GM12874 (cell line): ENCODE data around the gene B3GNT3.

Experiments used
- CTCF ChIP-seq: IDR thresholded peaks from 2 replicates; pipeline ENCODE4 v1.5.1; 2011; ENCODE audit warnings: low read depth, mild to moderate bottlenecking, control low read depth, low read length, moderate library complexity; ENCODE audit not compliant: insufficient read depth

B3GNT3 gene

GRCh38 chr19:17796838-17797423 is 2.0 kb downstream of the B3GNT3 start:
- no peak for TF ChIP-seq CTCF

DNA sequence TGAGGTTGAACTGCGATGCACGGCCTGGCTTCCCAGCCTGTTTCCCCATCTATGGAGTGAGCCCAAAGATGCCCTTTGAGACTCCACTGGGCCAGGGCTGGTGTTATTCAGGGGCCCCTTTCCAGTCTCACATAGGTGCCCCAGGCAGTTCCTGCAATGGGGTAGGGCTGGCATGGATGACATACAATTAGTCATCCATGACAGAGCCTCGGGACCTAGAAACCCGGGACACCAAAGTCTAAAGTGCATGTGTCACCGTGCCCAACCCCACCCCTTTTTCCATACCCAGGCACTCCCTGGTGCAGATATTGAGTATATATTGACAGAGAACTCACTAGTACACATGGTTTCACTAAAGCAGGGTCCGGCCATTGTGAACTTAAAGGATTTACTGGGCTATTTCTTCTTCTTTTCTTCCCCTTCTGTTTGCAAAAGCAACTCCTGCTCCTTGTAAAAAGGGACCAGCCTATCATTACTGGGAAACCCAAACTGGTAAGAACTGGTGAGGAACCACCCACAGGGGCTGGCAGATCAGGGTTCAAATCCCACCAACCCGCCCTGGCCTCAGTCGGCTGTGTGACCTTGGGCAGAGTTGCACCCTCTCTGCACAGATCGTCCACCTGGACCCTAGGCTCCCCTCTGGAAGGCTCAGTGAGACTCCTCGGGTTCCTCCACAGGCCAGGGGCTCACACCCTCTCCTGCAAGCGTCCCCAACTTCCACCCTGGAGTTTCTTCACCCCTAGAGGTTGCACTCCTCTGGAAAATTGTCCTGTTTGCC is 2.7 kb downstream of the B3GNT3 start:
- TF ChIP-seq CTCF: no peak

- TF ChIP-seq CTCF: no peak
Measured at GRCh38 chr19:17802137-17802858, 7.4 kb downstream of the B3GNT3 start.

DNA sequence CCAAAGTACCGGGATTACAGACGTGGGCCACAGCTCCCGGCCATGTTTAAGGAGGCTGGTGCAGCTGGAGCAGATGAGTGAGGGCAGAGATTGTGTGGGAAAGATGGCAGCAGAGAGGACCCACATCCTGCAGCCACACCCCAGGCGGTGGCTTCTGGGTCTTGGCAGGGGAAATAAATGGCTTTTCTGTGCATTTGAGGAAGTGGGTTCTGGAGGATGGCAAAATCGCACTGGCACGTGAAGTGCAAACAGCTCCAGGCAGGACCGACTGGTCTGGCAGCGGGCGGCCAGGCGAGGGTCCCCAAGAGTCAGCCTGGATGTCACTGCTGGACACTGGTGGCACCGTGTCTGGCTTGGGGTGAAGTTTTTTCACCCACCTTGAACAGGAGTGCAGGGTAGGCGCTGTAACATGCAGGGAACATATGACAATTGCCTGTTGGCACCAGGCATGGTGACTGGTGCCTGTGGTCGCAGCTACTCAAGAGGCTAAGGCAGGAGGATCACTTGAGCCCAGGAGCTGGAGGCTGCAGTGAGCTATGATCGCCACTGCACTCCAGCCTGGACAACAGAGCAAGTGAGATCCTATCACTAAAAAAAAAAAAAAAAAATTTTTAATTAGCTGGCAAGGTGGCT is 8.4 kb downstream of the B3GNT3 start:
- no peak for TF ChIP-seq CTCF

DNA sequence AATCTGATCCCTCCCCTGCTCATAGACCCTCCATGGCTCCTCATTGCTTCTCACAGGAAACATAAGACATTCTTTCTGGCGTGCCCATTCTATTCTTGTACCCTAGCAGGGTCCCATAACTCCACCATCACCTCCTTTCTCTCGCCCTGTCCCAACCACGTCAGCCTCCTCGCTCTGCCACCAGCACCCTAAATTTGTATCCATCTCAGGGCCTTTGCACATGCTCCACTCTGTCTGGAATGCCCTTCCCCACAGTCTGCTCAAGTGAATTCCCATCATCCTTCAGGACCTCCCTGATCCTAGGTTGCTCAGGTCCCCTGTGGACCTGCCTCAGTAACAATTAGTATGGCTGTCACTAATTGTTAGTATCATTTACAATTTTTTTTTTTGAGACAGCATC is 10.5 kb downstream of the B3GNT3 start:
- no peak for TF ChIP-seq CTCF

DNA sequence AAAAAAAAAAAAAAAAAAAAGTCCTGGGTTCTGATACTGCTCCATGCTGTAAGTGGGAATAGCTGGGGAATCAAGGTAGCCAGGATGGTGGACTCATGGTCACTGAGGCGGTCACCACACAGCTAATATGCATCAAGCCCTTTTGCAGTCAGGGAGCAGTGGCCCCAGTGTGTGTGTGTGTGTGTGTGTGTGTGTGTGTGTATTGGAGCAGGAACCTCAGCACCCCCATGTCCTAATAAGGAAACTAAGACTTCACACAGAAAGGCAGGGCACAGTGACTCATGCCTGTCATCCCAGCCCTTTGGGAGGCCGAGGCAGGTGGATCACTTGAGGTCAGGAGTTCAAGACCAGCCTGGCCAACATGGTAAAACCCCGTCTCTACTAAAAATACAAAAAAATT is 12.0 kb downstream of the B3GNT3 start:
- no peak for TF ChIP-seq CTCF

DNA sequence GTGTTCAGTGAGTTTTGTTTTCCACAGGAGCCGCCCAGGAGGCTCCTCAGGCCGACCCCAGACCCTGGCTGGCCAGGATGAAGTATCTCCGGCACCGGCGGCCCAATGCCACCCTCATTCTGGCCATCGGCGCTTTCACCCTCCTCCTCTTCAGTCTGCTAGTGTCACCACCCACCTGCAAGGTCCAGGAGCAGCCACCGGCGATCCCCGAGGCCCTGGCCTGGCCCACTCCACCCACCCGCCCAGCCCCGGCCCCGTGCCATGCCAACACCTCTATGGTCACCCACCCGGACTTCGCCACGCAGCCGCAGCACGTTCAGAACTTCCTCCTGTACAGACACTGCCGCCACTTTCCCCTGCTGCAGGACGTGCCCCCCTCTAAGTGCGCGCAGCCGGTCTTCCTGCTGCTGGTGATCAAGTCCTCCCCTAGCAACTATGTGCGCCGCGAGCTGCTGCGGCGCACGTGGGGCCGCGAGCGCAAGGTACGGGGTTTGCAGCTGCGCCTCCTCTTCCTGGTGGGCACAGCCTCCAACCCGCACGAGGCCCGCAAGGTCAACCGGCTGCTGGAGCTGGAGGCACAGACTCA is 12.9 kb downstream of the B3GNT3 start:
- TF ChIP-seq CTCF: no peak
